NOMO-1 treated with dmso at 0.1 percent for 144 hours (cell line): ENCODE results near the gene TECPR1.

Source experiments
- DNase-seq: peaks from one replicate; lab custom pipeline; 2025; ENCODE audit not compliant: unreplicated experiment; lab: John Stamatoyannopoulos, UW

TECPR1 gene

GRCh38 chr7:98251601-98252424, at the start of gene TECPR1:
Gene TECPR1 (minus strand): TSS chr7:98252232. CDS start chr7:98246146, 6,086 bp downstream.
- peak; percentile 95 for DNase-seq

GRCh38 chr7:98300595-98301372, 48.8 kb upstream of the TECPR1 start:
- no peak for DNase-seq

GRCh38 chr7:98297626-98298286, 45.7 kb upstream of the TECPR1 start:
- no peak for DNase-seq

GRCh38 chr7:98296833-98297232, 44.8 kb upstream of the TECPR1 start:
- no peak for DNase-seq

GRCh38 chr7:98295467-98296192, 43.6 kb upstream of the TECPR1 start:
- no peak for DNase-seq

- peak; percentile 16 for DNase-seq
These were observed 42.9 kb upstream of the TECPR1 start for GRCh38 chr7:98294798-98295382.

GRCh38 chr7:98294326-98294725, 42.3 kb upstream of the TECPR1 start:
- DNase-seq = no peak

GRCh38 chr7:98293746-98294145, 41.7 kb upstream of the TECPR1 start:
- DNase-seq = no peak

GRCh38 chr7:98293265-98293664, 41.2 kb upstream of the TECPR1 start:
- no peak for DNase-seq

- DNase-seq = no peak
These were observed 39.7 kb upstream of the TECPR1 start for GRCh38 chr7:98291717-98292116.

- no peak for DNase-seq
These were observed 37.4 kb upstream of the TECPR1 start for GRCh38 chr7:98289333-98289875.

GRCh38 chr7:98288064-98288823, 36.2 kb upstream of the TECPR1 start:
- DNase-seq = no peak

- no peak for DNase-seq
These were observed 35.5 kb upstream of the TECPR1 start for GRCh38 chr7:98287486-98287959.

GRCh38 chr7:98286701-98287485, 34.9 kb upstream of the TECPR1 start:
- no peak for DNase-seq

GRCh38 chr7:98286093-98286539, 34.1 kb upstream of the TECPR1 start:
- DNase-seq = peak; percentile 79

- no peak for DNase-seq
These were observed 33.4 kb upstream of the TECPR1 start for GRCh38 chr7:98285157-98286092.

GRCh38 chr7:98284335-98285036, 32.5 kb upstream of the TECPR1 start:
- peak; percentile 68 for DNase-seq
